ENCODE results near the gene SNORC.

DNA sequence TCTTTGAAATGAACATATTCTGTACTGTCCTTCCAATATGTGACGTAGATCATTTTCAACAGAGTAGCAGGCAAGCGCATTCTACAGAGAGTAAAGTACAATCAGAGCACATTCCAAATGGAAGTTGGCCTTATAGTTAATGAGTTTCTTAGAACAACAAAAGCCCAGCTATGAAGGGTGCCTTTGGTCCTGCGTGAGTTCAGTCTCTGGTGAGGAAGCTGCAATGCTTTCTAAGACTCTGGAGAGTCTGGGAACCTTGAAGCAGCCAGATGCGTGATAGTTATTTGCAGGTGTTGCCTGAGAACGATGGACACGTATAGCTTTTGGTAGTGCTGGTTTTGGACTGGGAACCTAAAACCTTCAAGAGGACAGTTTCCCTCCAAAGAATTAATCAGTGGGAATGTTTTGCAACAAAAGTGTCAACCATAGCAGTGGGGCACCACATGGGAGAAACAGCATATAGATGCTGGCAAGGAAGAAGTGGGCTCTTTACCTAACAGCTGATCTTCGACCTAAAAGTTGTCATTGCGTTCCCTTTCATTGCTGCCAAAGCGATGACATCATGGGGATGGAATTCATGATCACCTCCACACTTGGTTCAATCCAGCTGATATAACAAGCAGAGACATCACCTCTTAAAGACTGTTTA lies 9.3 kb upstream of the SNORC start:
- TF ChIP-seq, protein P1, sequence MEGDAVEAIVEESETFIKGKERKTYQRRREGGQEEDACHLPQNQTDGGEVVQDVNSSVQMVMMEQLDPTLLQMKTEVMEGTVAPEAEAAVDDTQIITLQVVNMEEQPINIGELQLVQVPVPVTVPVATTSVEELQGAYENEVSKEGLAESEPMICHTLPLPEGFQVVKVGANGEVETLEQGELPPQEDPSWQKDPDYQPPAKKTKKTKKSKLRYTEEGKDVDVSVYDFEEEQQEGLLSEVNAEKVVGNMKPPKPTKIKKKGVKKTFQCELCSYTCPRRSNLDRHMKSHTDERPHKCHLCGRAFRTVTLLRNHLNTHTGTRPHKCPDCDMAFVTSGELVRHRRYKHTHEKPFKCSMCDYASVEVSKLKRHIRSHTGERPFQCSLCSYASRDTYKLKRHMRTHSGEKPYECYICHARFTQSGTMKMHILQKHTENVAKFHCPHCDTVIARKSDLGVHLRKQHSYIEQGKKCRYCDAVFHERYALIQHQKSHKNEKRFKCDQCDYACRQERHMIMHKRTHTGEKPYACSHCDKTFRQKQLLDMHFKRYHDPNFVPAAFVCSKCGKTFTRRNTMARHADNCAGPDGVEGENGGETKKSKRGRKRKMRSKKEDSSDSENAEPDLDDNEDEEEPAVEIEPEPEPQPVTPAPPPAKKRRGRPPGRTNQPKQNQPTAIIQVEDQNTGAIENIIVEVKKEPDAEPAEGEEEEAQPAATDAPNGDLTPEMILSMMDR (IDR thresholded peaks at IDR 0.05 in 2 of 3, conservative IDR thresholded peaks at IDR 0.05 in 1 of 3; ENCODE audit: control insufficient read depth in 2 of 3, extremely low read depth in 1 of 3, insufficient read depth in 1 of 3, low read depth in 3 of 3, low read length in 3 of 3): no peak
- no peak for TF ChIP-seq SMC3 (IDR thresholded peaks at IDR 0.05; ENCODE audit: borderline replicate concordance, low read length)
- no peak for TF ChIP-seq SRF (IDR thresholded peaks at IDR 0.05; ENCODE audit: low read depth in 2 of 2, low read length in 2 of 2)
- no peak for TF ChIP-seq EP300 (IDR thresholded peaks at IDR 0.05; ENCODE audit: borderline replicate concordance in 1 of 2, control insufficient read depth in 1 of 2, low read depth in 2 of 2, low read length in 2 of 2)
- no peak for TF ChIP-seq SUZ12 (IDR thresholded peaks at IDR 0.05; ENCODE audit: unreplicated experiment)
- TF ChIP-seq, protein P2, sequence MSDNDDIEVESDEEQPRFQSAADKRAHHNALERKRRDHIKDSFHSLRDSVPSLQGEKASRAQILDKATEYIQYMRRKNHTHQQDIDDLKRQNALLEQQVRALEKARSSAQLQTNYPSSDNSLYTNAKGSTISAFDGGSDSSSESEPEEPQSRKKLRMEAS (IDR thresholded peaks at IDR 0.05; ENCODE audit: low read depth, low read length): no peak

All from GM12878 (cell line).